Measurements from ENCODE around the gene PSTK.

Gene PSTK

GRCh38 chr10:122966879-122967278 is 13.3 kb upstream of the PSTK start:
- H3K4me3 ChIP-seq (ENCODE audit: low read depth in 1 of 2, low read length in 2 of 2): no peak overlapping the region
- H3K9ac ChIP-seq (ENCODE audit: low read depth, low read length): no peak overlapping the region
- TF ChIP-seq EZH2 (IDR thresholded peaks at IDR 0.05; ENCODE audit: borderline replicate concordance, low read depth, low read length, severe bottlenecking): no peak
- TF ChIP-seq, protein P1, sequence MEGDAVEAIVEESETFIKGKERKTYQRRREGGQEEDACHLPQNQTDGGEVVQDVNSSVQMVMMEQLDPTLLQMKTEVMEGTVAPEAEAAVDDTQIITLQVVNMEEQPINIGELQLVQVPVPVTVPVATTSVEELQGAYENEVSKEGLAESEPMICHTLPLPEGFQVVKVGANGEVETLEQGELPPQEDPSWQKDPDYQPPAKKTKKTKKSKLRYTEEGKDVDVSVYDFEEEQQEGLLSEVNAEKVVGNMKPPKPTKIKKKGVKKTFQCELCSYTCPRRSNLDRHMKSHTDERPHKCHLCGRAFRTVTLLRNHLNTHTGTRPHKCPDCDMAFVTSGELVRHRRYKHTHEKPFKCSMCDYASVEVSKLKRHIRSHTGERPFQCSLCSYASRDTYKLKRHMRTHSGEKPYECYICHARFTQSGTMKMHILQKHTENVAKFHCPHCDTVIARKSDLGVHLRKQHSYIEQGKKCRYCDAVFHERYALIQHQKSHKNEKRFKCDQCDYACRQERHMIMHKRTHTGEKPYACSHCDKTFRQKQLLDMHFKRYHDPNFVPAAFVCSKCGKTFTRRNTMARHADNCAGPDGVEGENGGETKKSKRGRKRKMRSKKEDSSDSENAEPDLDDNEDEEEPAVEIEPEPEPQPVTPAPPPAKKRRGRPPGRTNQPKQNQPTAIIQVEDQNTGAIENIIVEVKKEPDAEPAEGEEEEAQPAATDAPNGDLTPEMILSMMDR (IDR thresholded peaks at IDR 0.05; ENCODE audit: borderline replicate concordance, extremely low read depth, low read length, poor library complexity, severe bottlenecking): no peak
- H3K79me2 ChIP-seq (ENCODE audit: insufficient read depth, low read length): peaks cover 4% of the 10 kb centered on the region; the same call in 1 of the 2 replicates
- H3K27me3 ChIP-seq (ENCODE audit: insufficient read depth, low read length, poor library complexity): no peaks in the 10 kb centered on the region
- H3K9me3 ChIP-seq (ENCODE audit: insufficient read depth, low read length, severe bottlenecking): peaks cover 23% of the 10 kb centered on the region
- DNase-seq: no peak
- ATAC-seq (ENCODE audit: insufficient read depth, low read depth): no peak
- H2AFZ ChIP-seq (ENCODE audit: low read depth, low read length): no peak overlapping the region
- no peaks in the 10 kb centered on the region for H3K4me1 ChIP-seq (ENCODE audit: insufficient read depth, low read length)
- H3K27ac ChIP-seq (ENCODE audit: low read length): no peak overlapping the region
- H3K4me2 ChIP-seq (ENCODE audit: insufficient read depth, low read length): no peak overlapping the region
- H4K20me1 ChIP-seq (ENCODE audit: insufficient read depth, low read length): no peaks in the 10 kb centered on the region
- peaks cover 29% of the 10 kb centered on the region for H3K36me3 ChIP-seq (ENCODE audit: insufficient read depth, low read length)

DNA sequence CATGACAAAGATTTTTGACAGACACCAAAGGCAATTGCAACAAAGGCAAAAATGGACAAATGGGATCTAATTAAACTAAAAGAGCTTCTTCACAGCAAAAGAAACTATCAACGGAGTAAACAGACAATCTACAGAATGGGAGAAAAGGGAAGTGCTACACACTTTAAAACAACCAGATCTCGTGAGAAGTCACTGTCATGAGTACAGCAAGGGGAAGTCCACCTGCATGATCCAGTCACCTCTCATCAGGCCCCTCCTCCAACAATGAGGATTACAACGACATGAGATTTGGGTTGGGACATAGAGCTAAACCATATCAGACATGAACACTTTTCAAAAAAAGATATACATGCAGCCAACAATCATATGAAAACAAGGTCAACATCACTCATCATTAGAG is 11.5 kb upstream of the PSTK start:
- DNase-seq (no peak), ATAC-seq (ENCODE audit: insufficient read depth, low read depth) (no peak)
- Histone ChIP-seq H3K27ac (ENCODE audit: low read length) (no peak overlapping the region), H3K27me3 (ENCODE audit: insufficient read depth, low read length, poor library complexity) (no peaks in the 10 kb centered on the region), H3K9me3 (ENCODE audit: insufficient read depth, low read length, severe bottlenecking) (peaks cover 23% of the 10 kb centered on the region), H3K9ac (ENCODE audit: low read depth, low read length) (no peak overlapping the region), H3K79me2 (ENCODE audit: insufficient read depth, low read length) (no peaks in the 10 kb centered on the region), H4K20me1 (ENCODE audit: insufficient read depth, low read length) (no peaks in the 10 kb centered on the region), H2AFZ (ENCODE audit: low read depth, low read length) (no peak overlapping the region), H3K4me1 (ENCODE audit: insufficient read depth, low read length) (no peaks in the 10 kb centered on the region), H3K36me3 (ENCODE audit: insufficient read depth, low read length) (peaks cover 18% of the 10 kb centered on the region), H3K4me3 (ENCODE audit: low read depth in 1 of 2, low read length in 2 of 2) (no peak overlapping the region), H3K4me2 (ENCODE audit: insufficient read depth, low read length) (no peak overlapping the region)
- no peak for TF ChIP-seq EZH2 (IDR thresholded peaks at IDR 0.05; ENCODE audit: borderline replicate concordance, low read depth, low read length, severe bottlenecking)
- TF ChIP-seq, protein P1 (IDR thresholded peaks at IDR 0.05; ENCODE audit: borderline replicate concordance, extremely low read depth, low read length, poor library complexity, severe bottlenecking): no peak

DNA sequence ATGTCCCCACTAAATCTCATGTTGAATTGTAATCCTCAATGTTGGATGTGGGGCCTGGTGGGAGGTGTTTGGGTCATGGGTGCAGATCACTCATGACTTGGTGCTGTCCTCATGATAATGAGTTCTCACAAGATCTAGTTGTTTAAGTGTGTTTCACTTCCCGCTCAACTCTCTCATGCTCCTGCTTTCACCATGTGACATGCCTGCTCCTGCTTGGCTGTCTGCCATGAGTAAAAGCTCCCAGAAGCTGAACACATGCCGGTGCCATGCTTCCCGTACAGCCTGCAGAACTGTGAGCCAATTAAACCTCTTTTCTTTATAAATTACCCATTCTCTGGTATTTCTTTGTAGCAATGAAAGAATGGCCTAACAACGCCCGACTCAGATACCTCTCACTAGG is 6.2 kb upstream of the PSTK start:
- ATAC-seq (ENCODE audit: insufficient read depth, low read depth) (no peak), DNase-seq (no peak)
- Histone ChIP-seq H3K4me1 (ENCODE audit: insufficient read depth, low read length) (peaks cover 3% of the 10 kb centered on the region), H3K79me2 (ENCODE audit: insufficient read depth, low read length) (no peaks in the 10 kb centered on the region), H2AFZ (ENCODE audit: low read depth, low read length) (no peak overlapping the region), H3K9me3 (ENCODE audit: insufficient read depth, low read length, severe bottlenecking) (no peaks in the 10 kb centered on the region), H3K27ac (ENCODE audit: low read length) (no peak overlapping the region), H4K20me1 (ENCODE audit: insufficient read depth, low read length) (no peaks in the 10 kb centered on the region), H3K36me3 (ENCODE audit: insufficient read depth, low read length) (no peaks in the 10 kb centered on the region), H3K9ac (ENCODE audit: low read depth, low read length) (no peak overlapping the region), H3K4me3 (ENCODE audit: low read depth in 1 of 2, low read length in 2 of 2) (no peak overlapping the region), H3K4me2 (ENCODE audit: insufficient read depth, low read length) (no peak overlapping the region), H3K27me3 (ENCODE audit: insufficient read depth, low read length, poor library complexity) (no peaks in the 10 kb centered on the region)
- no peak for TF ChIP-seq EZH2 (IDR thresholded peaks at IDR 0.05; ENCODE audit: borderline replicate concordance, low read depth, low read length, severe bottlenecking)
- TF ChIP-seq, protein P1 (IDR thresholded peaks at IDR 0.05; ENCODE audit: borderline replicate concordance, extremely low read depth, low read length, poor library complexity, severe bottlenecking): no peak

DNA sequence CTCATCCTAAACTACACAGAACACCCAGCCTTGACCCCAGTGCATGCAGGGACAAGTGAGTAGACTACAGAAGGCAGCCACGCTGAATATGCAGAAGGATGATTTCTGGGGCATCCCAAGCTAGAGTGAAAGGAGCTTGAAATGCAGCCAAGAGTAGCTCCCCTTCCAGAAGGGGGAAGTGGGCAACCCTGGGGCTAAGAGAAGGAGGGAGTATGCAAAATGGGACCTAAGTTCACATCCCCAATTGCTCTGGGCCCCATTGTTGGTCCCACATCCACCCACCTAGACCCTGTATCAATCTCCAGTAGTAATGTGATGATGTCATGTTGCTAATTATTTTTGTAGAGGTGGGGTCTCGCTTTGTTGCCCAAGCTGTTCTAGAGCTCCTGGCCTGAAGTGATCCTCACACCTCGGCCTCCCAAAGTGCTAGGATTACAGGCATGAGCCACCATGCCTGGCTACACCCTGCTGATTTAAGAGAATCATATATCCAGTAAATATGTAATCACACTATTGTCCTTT is 5.6 kb upstream of the PSTK start:
- Histone ChIP-seq H3K27ac (ENCODE audit: low read length) (no peak overlapping the region), H3K79me2 (ENCODE audit: insufficient read depth, low read length) (no peaks in the 10 kb centered on the region), H3K4me3 (ENCODE audit: low read depth in 1 of 2, low read length in 2 of 2) (no peak overlapping the region), H3K27me3 (ENCODE audit: insufficient read depth, low read length, poor library complexity) (no peaks in the 10 kb centered on the region), H3K4me2 (ENCODE audit: insufficient read depth, low read length) (no peak overlapping the region), H3K4me1 (ENCODE audit: insufficient read depth, low read length) (peaks cover 9% of the 10 kb centered on the region), H4K20me1 (ENCODE audit: insufficient read depth, low read length) (no peaks in the 10 kb centered on the region), H3K9me3 (ENCODE audit: insufficient read depth, low read length, severe bottlenecking) (no peaks in the 10 kb centered on the region), H3K9ac (ENCODE audit: low read depth, low read length) (no peak overlapping the region), H3K36me3 (ENCODE audit: insufficient read depth, low read length) (no peaks in the 10 kb centered on the region), H2AFZ (ENCODE audit: low read depth, low read length) (no peak overlapping the region)
- ATAC-seq (ENCODE audit: insufficient read depth, low read depth): no peak
- DNase-seq: no peak
- TF ChIP-seq, protein P1 (IDR thresholded peaks at IDR 0.05; ENCODE audit: borderline replicate concordance, extremely low read depth, low read length, poor library complexity, severe bottlenecking): no peak
- TF ChIP-seq EZH2 (IDR thresholded peaks at IDR 0.05; ENCODE audit: borderline replicate concordance, low read depth, low read length, severe bottlenecking): no peak
